ENCODE results near the gene PCDHGA6.
"Not testable (repeated sequence)": the region's sequence is repeated elsewhere in the genome, so short reads cannot be mapped to it uniquely, and the experiment has no call there.

The PCDHGA6 gene

GRCh38 chr5:141392429-141393198 lies 18.9 kb downstream of the PCDHGA6 start, which contains the start of gene PCDHGA8:
Gene PCDHGA8 (plus strand): TSS chr5:141392633. CDS start chr5:141392814, 181 bp downstream.
- DNase-seq (ENCODE audit: low read depth in 2 of 2) = no peak

DNA sequence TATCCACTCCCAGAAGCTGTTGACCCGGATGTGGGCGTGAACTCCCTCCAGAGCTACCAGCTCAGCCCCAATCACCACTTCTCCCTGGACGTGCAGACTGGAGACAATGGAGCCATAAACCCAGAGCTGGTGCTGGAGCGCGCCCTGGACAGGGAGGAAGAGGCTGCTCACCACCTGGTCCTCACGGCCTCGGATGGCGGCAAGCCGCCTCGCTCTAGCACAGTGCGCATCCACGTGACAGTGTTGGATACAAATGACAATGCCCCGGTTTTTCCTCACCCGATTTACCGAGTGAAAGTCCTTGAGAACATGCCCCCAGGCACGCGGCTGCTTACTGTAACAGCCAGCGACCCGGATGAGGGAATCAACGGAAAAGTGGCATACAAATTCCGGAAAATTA lies 19.6 kb downstream of the PCDHGA6 start:
- DNase-seq (ENCODE audit: low read depth in 2 of 2) = no peak

DNA sequence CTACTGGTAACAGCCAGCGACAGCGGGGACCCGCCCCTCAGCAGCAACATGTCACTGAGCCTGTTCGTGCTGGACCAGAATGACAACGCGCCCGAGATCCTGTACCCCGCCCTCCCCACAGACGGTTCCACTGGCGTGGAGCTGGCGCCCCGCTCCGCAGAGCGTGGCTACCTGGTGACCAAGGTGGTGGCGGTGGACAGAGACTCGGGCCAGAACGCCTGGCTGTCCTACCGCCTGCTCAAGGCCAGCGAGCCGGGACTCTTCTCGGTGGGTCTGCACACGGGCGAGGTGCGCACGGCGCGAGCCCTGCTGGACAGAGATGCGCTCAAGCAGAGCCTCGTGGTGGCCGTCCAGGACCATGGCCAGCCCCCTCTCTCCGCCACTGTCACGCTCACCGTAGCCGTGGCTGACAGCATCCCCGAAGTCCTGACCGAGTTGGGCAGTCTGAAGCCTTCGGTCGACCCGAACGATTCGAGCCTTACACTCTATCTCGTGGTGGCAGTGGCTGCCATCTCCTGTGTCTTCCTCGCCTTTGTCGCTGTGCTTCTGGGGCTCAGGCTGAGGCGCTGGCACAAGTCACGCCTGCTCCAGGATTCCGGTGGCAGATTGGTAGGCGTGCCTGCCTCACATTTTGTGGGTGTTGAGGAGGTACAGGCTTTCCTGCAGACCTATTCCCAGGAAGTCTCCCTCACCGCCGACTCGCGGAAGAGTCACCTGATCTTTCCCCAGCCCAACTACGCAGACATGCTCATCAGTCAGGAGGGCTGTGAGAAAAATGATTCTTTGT lies 20.9 kb downstream of the PCDHGA6 start:
- DNase-seq (ENCODE audit: low read depth in 2 of 2) = not testable (repeated sequence)

DNA sequence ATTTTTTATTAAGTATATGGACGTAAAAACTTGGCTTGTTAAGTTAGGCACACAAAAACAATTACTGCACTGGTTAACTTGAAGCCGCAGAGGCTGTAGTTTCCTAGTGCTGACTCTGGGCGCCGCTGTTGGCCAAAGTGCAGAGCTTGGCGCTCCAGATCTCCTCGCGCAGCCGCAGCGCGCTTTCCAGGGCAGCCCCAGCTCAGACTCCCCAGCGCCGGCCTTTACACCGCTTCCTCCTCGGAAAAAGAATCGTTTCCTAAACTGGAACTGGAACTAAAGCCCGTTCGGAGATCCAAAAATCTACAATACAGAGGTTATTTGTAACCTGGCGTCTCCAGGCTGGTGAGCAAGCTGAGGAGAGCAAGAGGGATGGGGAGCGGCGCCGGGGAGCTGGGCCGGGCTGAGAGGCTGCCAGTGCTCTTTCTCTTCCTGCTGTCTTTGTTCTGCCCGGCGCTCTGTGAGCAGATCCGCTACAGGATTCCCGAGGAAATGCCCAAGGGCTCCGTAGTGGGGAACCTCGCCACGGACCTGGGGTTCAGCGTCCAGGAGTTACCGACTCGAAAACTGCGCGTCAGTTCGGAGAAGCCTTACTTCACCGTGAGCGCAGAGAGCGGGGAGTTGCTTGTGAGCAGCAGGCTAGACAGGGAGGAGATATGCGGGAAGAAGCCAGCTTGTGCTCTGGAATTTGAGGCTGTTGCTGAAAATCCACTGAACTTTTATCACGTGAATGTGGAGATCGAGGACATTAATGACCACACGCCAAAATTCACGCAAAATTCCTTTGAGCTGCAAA lies 24.3 kb downstream of the PCDHGA6 start, which contains the start of gene PCDHGB5:
Gene PCDHGB5 (plus strand): TSS at position 192 of the 796 bp plus-strand sequence. CDS start 181 bp downstream, at position 373.
- DNase-seq (ENCODE audit: low read depth in 2 of 2) = peak in 1 of 2 donors; percentile 34

DNA sequence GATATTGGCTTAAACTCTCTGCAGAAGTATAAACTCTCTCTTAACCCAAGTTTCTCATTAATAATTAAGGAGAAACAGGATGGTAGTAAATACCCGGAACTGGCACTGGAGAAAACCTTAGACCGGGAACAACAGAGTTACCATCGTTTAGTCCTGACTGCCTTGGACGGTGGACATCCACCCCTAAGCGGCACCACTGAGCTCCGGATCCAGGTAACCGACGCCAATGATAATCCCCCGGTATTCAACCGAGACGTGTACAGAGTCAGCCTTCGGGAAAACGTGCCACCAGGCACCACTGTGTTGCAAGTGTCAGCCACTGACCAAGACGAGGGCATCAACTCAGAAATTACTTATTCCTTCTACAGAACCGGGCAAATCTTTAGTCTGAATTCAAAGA lies 24.9 kb downstream of the PCDHGA6 start:
- no peak for DNase-seq (ENCODE audit: low read depth in 2 of 2)

DNA sequence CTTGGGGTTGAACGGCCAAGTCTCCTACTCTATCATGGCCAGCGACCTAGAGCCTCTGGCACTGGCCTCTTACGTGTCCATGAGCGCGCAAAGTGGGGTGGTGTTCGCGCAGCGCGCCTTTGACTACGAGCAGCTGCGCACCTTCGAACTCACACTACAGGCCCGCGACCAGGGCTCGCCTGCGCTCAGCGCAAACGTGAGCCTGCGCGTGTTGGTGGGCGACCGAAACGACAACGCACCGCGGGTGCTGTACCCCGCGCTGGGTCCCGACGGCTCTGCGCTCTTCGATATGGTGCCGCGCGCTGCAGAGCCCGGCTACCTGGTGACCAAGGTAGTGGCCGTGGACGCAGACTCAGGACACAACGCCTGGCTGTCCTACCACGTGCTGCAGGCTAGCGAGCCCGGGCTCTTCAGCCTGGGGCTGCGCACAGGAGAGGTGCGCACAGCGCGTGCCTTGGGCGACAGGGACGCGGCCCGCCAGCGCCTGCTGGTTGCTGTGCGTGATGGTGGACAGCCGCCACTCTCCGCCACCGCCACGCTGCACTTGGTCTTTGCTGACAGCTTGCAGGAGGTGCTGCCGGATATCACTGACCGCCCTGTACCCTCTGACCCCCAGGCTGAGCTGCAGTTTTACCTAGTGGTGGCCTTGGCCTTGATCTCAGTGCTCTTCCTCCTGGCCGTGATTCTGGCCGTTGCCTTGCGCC lies 26.0 kb downstream of the PCDHGA6 start:
- DNase-seq (ENCODE audit: low read depth in 2 of 2) = no peak

DNA sequence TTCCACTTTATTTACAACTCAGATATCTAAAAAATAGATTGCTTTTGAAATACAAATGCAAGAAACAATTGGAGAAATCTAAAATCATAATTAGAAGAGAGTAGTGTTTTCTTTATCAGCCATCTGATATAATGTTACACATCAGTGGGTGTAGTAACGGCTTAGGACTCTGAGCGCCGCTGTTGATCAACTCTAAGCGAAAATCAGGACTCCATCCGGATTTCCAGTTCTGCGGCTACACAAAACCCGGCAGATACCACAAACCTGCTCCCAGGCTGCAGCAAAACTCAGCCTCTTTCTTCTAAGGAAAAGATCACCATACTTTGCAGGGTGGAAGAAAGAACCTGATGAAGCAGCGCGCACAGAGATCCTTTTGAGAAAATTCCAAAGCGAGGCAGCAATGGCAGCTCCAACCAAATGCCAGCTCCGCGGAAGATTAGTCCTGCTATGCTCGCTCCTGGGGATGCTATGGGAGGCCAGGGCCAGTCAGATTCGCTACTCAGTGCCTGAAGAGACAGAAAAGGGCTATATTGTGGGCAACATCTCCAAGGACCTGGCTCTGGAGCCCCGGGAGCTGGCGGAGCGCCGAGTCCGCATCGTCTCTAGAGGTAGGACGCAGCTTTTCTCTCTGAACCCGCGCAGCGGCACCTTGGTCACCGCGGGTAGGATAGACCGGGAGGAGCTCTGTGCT lies 29.0 kb downstream of the PCDHGA6 start, which contains the start of gene PCDHGA9:
Gene PCDHGA9 (plus strand): TSS at position 226 of the 691 bp plus-strand sequence. CDS start 175 bp downstream, at position 401.
- DNase-seq (ENCODE audit: low read depth in 2 of 2) = no peak

DNA sequence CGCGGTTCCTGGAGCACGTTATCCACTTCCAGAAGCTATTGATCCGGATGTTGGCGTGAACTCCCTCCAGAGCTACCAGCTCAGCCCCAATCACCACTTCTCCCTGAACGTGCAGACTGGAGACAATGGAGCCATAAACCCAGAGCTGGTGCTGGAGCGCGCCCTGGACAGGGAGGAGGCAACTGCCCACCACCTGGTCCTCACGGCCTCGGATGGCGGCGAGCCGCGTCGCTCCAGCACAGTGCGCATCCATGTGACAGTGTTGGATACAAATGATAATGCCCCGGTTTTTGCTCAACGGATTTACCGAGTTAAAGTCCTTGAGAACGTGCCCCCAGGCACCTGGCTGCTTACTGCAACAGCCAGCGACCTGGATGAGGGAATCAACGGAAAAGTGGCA lies 29.7 kb downstream of the PCDHGA6 start:
- no peak for DNase-seq (ENCODE audit: low read depth in 2 of 2)

- DNase-seq (ENCODE audit: low read depth in 2 of 2) = not testable (repeated sequence)
Observed at GRCh38 chr5:141407790-141408505, 34.3 kb downstream of the PCDHGA6 start, which contains the start of gene PCDHGB6. Gene PCDHGB6 (plus strand): TSS chr5:141408021. CDS start chr5:141408203, 182 bp downstream.

- DNase-seq (ENCODE audit: low read depth in 2 of 2) = no peak
Observed at GRCh38 chr5:141409598-141410306, 36.1 kb downstream of the PCDHGA6 start.

DNA sequence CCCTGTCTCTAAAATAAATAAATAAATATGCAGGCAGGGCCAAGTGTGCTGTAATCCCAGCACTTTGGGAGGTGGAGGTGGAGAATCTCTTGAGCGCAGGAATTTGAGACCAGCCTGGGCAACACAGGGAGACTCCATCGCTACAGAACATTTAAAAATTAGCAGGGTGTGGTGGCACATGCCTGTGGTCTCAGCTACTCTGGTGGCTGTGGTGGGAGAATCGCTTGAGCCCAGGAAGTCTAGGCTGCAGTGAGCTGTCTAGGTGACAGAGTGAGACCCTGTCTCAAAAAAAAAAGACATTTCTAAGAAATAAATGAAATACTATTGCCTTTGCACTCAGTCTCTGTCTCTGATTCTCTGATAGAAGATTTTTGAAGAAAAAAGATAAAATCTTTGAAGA lies 37.9 kb downstream of the PCDHGA6 start:
- no peak for DNase-seq (ENCODE audit: low read depth in 2 of 2)

DNA sequence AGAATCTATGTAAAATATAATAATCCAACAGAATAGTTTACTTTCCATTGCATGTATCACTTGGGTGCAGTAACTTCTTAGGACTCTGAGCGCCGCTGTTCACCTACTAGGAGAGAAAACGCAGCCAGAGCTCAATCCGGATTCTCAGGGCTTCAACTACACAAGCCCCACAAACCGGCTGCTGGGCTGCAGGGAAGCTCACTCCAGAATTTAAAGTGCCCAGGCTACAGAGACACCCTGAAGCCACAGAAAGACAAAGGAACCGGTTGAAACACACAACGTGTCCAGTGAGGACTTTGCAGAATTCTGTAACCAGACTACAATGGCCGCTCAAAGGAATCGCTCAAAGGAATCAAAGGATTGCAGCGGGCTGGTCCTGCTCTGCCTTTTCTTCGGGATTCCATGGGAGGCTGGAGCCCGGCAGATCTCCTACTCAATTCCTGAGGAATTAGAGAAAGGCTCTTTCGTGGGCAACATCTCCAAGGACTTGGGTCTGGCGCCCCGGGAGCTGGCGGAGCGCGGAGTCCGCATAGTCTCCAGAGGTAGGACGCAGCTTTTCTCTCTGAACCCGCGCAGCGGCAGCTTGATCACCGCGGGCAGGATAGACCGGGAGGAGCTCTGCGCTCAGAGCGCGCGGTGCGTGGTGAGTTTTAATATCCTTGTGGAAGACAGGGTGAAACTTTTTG lies 39.3 kb downstream of the PCDHGA6 start, which contains the start of gene PCDHGA10:
Gene PCDHGA10 (plus strand): TSS at position 134 of the 686 bp plus-strand sequence. CDS start 189 bp downstream, at position 323.
- DNase-seq (ENCODE audit: low read depth in 2 of 2) = peak; percentile 32 to 44

GRCh38 chr5:141413540-141414069 lies 39.9 kb downstream of the PCDHGA6 start:
- no peak for DNase-seq (ENCODE audit: low read depth in 2 of 2)

DNA sequence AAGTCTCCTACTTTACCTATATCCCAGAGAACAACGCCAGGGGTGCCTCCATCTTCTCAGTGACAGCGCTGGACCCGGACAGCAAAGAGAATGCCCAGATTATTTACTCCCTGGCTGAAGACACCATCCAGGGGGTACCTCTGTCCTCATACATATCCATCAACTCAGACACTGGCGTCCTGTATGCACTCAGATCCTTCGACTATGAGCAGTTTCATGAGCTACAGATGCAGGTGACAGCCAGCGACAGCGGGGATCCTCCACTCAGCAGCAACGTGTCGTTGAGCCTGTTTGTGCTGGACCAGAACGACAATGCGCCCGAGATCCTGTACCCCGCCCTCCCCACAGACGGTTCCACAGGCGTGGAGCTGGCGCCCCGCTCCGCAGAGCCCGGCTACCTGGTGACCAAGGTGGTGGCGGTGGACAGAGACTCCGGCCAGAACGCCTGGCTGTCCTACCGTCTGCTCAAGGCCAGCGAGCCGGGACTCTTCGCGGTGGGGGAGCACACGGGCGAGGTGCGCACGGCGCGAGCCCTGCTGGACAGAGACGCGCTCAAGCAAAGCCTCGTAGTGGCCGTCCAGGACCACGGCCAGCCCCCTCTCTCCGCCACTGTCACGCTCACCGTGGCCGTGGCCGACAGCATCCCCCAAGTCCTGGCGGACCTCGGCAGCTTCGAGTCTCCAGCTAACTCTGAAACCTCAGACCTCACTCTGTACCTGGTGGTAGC lies 41.0 kb downstream of the PCDHGA6 start:
- not testable (repeated sequence) for DNase-seq (ENCODE audit: low read depth in 2 of 2)

DNA sequence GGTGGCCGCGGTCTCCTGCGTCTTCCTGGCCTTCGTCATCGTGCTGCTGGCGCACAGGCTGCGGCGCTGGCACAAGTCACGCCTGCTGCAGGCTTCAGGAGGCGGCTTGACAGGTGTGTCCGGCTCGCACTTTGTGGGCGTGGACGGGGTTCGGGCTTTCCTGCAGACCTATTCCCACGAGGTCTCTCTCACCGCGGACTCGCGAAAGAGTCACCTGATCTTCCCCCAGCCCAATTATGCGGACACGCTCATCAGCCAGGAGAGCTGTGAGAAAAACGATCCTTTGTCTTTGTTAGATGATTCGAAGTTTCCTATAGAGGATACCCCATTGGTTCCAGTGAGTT lies 41.6 kb downstream of the PCDHGA6 start:
- not testable (repeated sequence) for DNase-seq (ENCODE audit: low read depth in 2 of 2)

DNA sequence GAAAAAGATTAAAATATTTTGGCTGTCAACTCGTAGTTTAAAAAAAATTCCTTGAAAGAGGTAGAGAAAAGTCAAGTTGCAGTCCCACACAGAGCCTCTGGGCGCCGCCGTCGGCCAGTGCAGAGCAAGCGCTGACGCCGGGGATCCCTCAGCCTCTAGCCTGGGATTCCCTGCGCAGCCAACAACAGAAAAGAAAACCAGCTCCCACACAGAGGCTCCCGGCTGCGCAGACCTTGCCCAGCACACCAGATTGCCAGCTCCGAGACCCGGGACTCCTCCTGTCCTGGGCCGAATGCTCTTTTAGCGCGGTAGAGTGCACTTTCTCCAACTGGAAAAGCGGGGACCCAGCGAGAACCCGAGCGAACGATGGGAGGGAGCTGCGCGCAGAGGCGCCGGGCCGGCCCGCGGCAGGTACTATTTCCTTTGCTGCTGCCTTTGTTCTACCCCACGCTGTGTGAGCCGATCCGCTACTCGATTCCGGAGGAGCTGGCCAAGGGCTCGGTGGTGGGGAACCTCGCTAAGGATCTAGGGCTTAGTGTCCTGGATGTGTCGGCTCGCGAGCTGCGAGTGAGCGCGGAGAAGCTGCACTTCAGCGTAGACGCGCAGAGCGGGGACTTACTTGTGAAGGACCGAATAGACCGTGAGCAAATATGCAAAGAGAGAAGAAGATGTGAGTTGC lies 43.9 kb downstream of the PCDHGA6 start, which contains the start of gene PCDHGB7:
Gene PCDHGB7 (plus strand): TSS at position 184 of the 679 bp plus-strand sequence. CDS start 183 bp downstream, at position 367.
- DNase-seq (ENCODE audit: low read depth in 2 of 2) = peak; percentile 14 to 43
